CD4-positive, CD25-positive, alpha-beta regulatory T cell (primary cell): ENCODE measurements around the gene TMX1. TPM values are rescaled to one million over a fixed set of nuclear protein-coding genes. Genes with fewer than 3 reads are reported as not detected.
A peak's percentile ranks its signal among the peaks of the same experiment; 100 is the strongest.

Experiments
- ATAC-seq, 2 donors: fragments of 150-1000 bp; cut with Tn5 transposase; one replicate each; pipeline ENCODE4 v1.10.0; 2021; ENCODE audit warnings: low read depth in 2 of 2, moderate number of reproducible peaks in 2 of 2, moderate library complexity in 1 of 2
- DNase-seq, 3 donors: peaks; one replicate each; pipeline versions ENCODE4 v3.0.0 to v3.0.0-alpha.2; 2012 to 2022; ENCODE audit warnings: mixed read lengths in 1 of 3
- H3K27ac ChIP-seq: one replicate; pipeline ENCODE4 v1.7.0; 2013; ENCODE audit warnings: mild to moderate bottlenecking, low read length; ENCODE audit not compliant: insufficient read depth, poor library complexity, severe bottlenecking
- H3K27me3 ChIP-seq: one replicate; pipeline ENCODE4 v1.7.0; 2013; ENCODE audit warnings: low read length; ENCODE audit not compliant: control insufficient read depth, insufficient read depth
- H3K36me3 ChIP-seq: one replicate; pipeline ENCODE4 v1.7.0; 2013; ENCODE audit warnings: mild to moderate bottlenecking, low read length, moderate library complexity; ENCODE audit not compliant: control insufficient read depth, insufficient read depth
- H3K4me1 ChIP-seq: 2 replicates; pipeline ENCODE4 v1.7.0; 2013; ENCODE audit warnings: mild to moderate bottlenecking, low read length; ENCODE audit not compliant: insufficient read depth, control insufficient read depth, poor library complexity, severe bottlenecking
- H3K4me3 ChIP-seq: one replicate; pipeline ENCODE4 v1.7.0; 2013; ENCODE audit warnings: low read depth, mild to moderate bottlenecking, low read length, moderate library complexity
- H3K9me3 ChIP-seq, 2 experiments: 1 replicate in 1 of 2; 2 replicates in 1 of 2; pipeline ENCODE4 v1.7.0; 2013; ENCODE audit warnings: low read length in 2 of 2, mild to moderate bottlenecking in 1 of 2, moderate library complexity in 1 of 2; ENCODE audit not compliant: control insufficient read depth in 2 of 2
- H3K27ac Mint-ChIP-seq, 3 donors: one replicate each; pipeline ENCODE4 v1.8.0; 2020 to 2022; ENCODE audit warnings: mild to moderate bottlenecking in 3 of 3, mixed read lengths in 3 of 3, moderate library complexity in 2 of 3
- H3K27me3 Mint-ChIP-seq: one replicate; pipeline ENCODE4 v1.8.0; 2022; ENCODE audit warnings: mild to moderate bottlenecking, mixed read lengths
- H3K36me3 Mint-ChIP-seq: one replicate; pipeline ENCODE4 v1.8.0; 2020; ENCODE audit warnings: mixed read lengths
- H3K4me1 Mint-ChIP-seq, 4 donors: one replicate each; pipeline ENCODE4 v1.8.0; 2020 to 2022; ENCODE audit warnings: mixed read lengths in 4 of 4, mild to moderate bottlenecking in 1 of 4
- H3K4me3 Mint-ChIP-seq, 4 donors: one replicate each; pipeline ENCODE4 v1.8.0; 2020 to 2022; ENCODE audit warnings: mild to moderate bottlenecking in 4 of 4, mixed read lengths in 4 of 4, moderate library complexity in 3 of 4
- H3K9me3 Mint-ChIP-seq, 7 donors: one replicate each; pipeline ENCODE4 v1.8.0; 2020 to 2022; ENCODE audit warnings: mixed read lengths in 7 of 7, mild to moderate bottlenecking in 3 of 7, moderate library complexity in 2 of 7
- polyA plus RNA-seq, 4 donors: library from polyadenylated mRNA; unstranded; fragments of 300-500 nt; fragmentation: Illumina TruSeq; gene quantifications; one replicate each; pipeline ENCODE4 v1.2.3, GENCODE V29; 2021
- total RNA-seq: library from RNA; stranded (reverse); gene quantifications from one replicate; pipeline ENCODE4 v1.2.3, GENCODE V29; 2022

The TMX1 gene
- total and polyA plus RNA-seq, 5 donors from 2014 or later: 19.5 to 40.6 (median 40.0) TPM

GRCh38 chr14:51225751-51226150, 14.3 kb upstream of the TMX1 start:
- ATAC-seq (no peak), DNase-seq (no peak)
- Histone ChIP-seq H3K9me3 (no peaks in the 10 kb centered on the region), H3K27ac (no peak overlapping the region), H3K4me1 (no peaks in the 10 kb centered on the region), H3K27me3 (no peaks in the 10 kb centered on the region), H3K36me3 (no peaks in the 10 kb centered on the region), H3K4me3 (no peak overlapping the region)
- Mint-ChIP-seq H3K27ac (no peak overlapping the region), H3K27me3 (no peaks in the 10 kb centered on the region), H3K9me3 (peaks cover 0 to 8% (median 3%) of the 10 kb centered on the region in 7 donors), H3K36me3 (peaks cover 3% of the 10 kb centered on the region), H3K4me3 (no peak overlapping the region), H3K4me1 (no peaks in the 10 kb centered on the region)

- Histone ChIP-seq H3K9me3 (no peaks in the 10 kb centered on the region), H3K36me3 (no peaks in the 10 kb centered on the region), H3K4me1 (no peaks in the 10 kb centered on the region), H3K27me3 (no peaks in the 10 kb centered on the region), H3K4me3 (no peak overlapping the region), H3K27ac (no peak overlapping the region)
- Mint-ChIP-seq H3K36me3 (peaks cover 2% of the 10 kb centered on the region), H3K4me1 (no peaks in the 10 kb centered on the region), H3K4me3 (no peak overlapping the region), H3K27ac (no peak overlapping the region), H3K27me3 (no peaks in the 10 kb centered on the region), H3K9me3 (peaks cover 0 to 5% (median 1%) of the 10 kb centered on the region in 7 donors)
- no peak for ATAC-seq
- no peak for DNase-seq
Observed at GRCh38 chr14:51228391-51228790, 11.7 kb upstream of the TMX1 start.

GRCh38 chr14:51228890-51229289, 11.2 kb upstream of the TMX1 start:
- no peaks in the 10 kb centered on the region for H3K36me3 ChIP-seq
- Mint-ChIP-seq H3K36me3 (no peaks in the 10 kb centered on the region), H3K4me1 (no peaks in the 10 kb centered on the region), H3K27ac (no peak overlapping the region), H3K9me3 (peaks cover 0 to 1% (median 0%) of the 10 kb centered on the region in 7 donors), H3K27me3 (no peaks in the 10 kb centered on the region), H3K4me3 (no peak overlapping the region)
- no peaks in the 10 kb centered on the region for H3K27me3 ChIP-seq
- no peaks in the 10 kb centered on the region for H3K4me1 ChIP-seq
- H3K9me3 ChIP-seq: no peaks in the 10 kb centered on the region
- H3K27ac ChIP-seq: no peak overlapping the region
- H3K4me3 ChIP-seq: no peak overlapping the region
- ATAC-seq (no peak), DNase-seq (no peak)

- DNase-seq (no peak), ATAC-seq (no peak)
- peaks cover 15% of the 10 kb centered on the region for H3K4me1 ChIP-seq
- no peaks in the 10 kb centered on the region for H3K36me3 ChIP-seq
- no peak overlapping the region for H3K27ac ChIP-seq
- Mint-ChIP-seq H3K4me3 (peak overlapping the region in 2 of 4 donors; percentile 26 to 34), H3K4me1 (peaks cover 0 to 20% (median 6%) of the 10 kb centered on the region in 4 donors), H3K9me3 (peaks cover 0 to 1% (median 0%) of the 10 kb centered on the region in 7 donors), H3K36me3 (no peaks in the 10 kb centered on the region), H3K27me3 (peaks cover 5% of the 10 kb centered on the region), H3K27ac (no peak overlapping the region)
- no peaks in the 10 kb centered on the region for H3K9me3 ChIP-seq
- no peak overlapping the region for H3K4me3 ChIP-seq
- no peaks in the 10 kb centered on the region for H3K27me3 ChIP-seq
Observed at GRCh38 chr14:51236314-51236713, 3.7 kb upstream of the TMX1 start.

- Mint-ChIP-seq H3K36me3 (peaks cover 6% of the 10 kb centered on the region), H3K9me3 (peaks cover 0 to 1% (median 0%) of the 10 kb centered on the region in 7 donors), H3K4me3 (no peak overlapping the region), H3K27me3 (no peaks in the 10 kb centered on the region), H3K27ac (no peak overlapping the region), H3K4me1 (peaks cover 6 to 36% (median 26%) of the 10 kb centered on the region in 4 donors)
- H3K9me3 ChIP-seq: no peaks in the 10 kb centered on the region
- DNase-seq (no peak), ATAC-seq (no peak)
- H3K4me3 ChIP-seq: peak overlapping the region; percentile 96
- H3K36me3 ChIP-seq: peaks cover 5% of the 10 kb centered on the region
- H3K4me1 ChIP-seq: peaks cover 46% of the 10 kb centered on the region
- no peaks in the 10 kb centered on the region for H3K27me3 ChIP-seq
- peak overlapping the region; percentile 85 for H3K27ac ChIP-seq
Observed at GRCh38 chr14:51240804-51241380, 845 bp downstream of the TMX1 start.

- H3K36me3 Mint-ChIP-seq: peaks cover 9% of the 10 kb centered on the region
- H3K27ac ChIP-seq: peak overlapping the region; percentile 28
- peaks cover 2 to 41% (median 27%) of the 10 kb centered on the region in 4 donors for H3K4me1 Mint-ChIP-seq
- no peak overlapping the region for H3K4me3 Mint-ChIP-seq
- H3K4me1 ChIP-seq: peaks cover 52% of the 10 kb centered on the region
- no peaks in the 10 kb centered on the region for H3K27me3 ChIP-seq
- ATAC-seq (no peak), DNase-seq (no peak)
- peak overlapping the region; percentile 78 for H3K4me3 ChIP-seq
- H3K27me3 Mint-ChIP-seq: no peaks in the 10 kb centered on the region
- peak overlapping the region in 2 of 3 donors; percentile 64 to 82 for H3K27ac Mint-ChIP-seq
- H3K36me3 ChIP-seq: peaks cover 15% of the 10 kb centered on the region
- peaks cover 0 to under 1% (median 0%) of the 10 kb centered on the region in 7 donors for H3K9me3 Mint-ChIP-seq
- no peaks in the 10 kb centered on the region for H3K9me3 ChIP-seq
Observed at GRCh38 chr14:51242545-51243490, 2.8 kb downstream of the TMX1 start.

- Mint-ChIP-seq H3K27me3 (no peaks in the 10 kb centered on the region), H3K4me3 (peak overlapping the region in 1 of 4 donors; percentile 70), H3K27ac (peak overlapping the region in 1 of 3 donors; percentile 57), H3K4me1 (peaks cover 5 to 41% (median 25%) of the 10 kb centered on the region in 4 donors), H3K9me3 (no peaks in the 10 kb centered on the region), H3K36me3 (peaks cover 20% of the 10 kb centered on the region)
- Histone ChIP-seq H3K27ac (no peak overlapping the region), H3K4me3 (no peak overlapping the region), H3K27me3 (no peaks in the 10 kb centered on the region), H3K36me3 (peaks cover 32% of the 10 kb centered on the region), H3K4me1 (peaks cover 48% of the 10 kb centered on the region), H3K9me3 (no peaks in the 10 kb centered on the region)
- no peak for DNase-seq
- ATAC-seq: no peak
Observed at GRCh38 chr14:51244591-51244990, 4.5 kb downstream of the TMX1 start.
